WTC11 (cell line): Measurements from ENCODE around the gene CHEK2.

Experiments
- CBFB ChIP-seq: sonication (generic); formaldehyde crosslinking; IDR thresholded peaks from 2 replicates; pipeline ENCODE4 v1.8.1; 2022; ENCODE audit warnings: mild to moderate bottlenecking, low read depth, missing genetic modification reagents
- ELF4 ChIP-seq: sonication (generic); formaldehyde crosslinking; IDR thresholded peaks from 2 replicates; pipeline ENCODE4 v1.8.1; 2022; ENCODE audit warnings: low read depth, mild to moderate bottlenecking, moderate library complexity, missing genetic modification reagents
- NFATC4 ChIP-seq: fragments of 250-450 bp; sonication (Bioruptor Pico); IDR thresholded peaks from 2 replicates; pipeline ENCODE4 v1.9.0; 2021; ENCODE audit warnings: mild to moderate bottlenecking
- NR3C1 ChIP-seq: sonication (generic); formaldehyde crosslinking; conservative IDR thresholded peaks from 2 replicates; pipeline ENCODE4 v1.8.1; 2023; ENCODE audit warnings: low read depth, mild to moderate bottlenecking, missing genetic modification reagents
- TF ChIP-seq, protein P1 (sequence below): fragments of 200-600 bp; IDR thresholded peaks from 2 replicates; pipeline ENCODE4 v1.8.0; 2022; ENCODE audit warnings: antibody characterized with exemption
- TF ChIP-seq, protein P2 (sequence below): sonication (generic); formaldehyde crosslinking; IDR thresholded peaks from 2 replicates; pipeline ENCODE4 v1.8.1; 2022; ENCODE audit warnings: low read depth, missing genetic modification reagents, borderline replicate concordance
- TF ChIP-seq, protein P3 (sequence below): fragments of 250-450 bp; sonication (Bioruptor Pico); IDR thresholded peaks from 2 replicates; pipeline ENCODE4 v1.9.0; 2021; ENCODE audit warnings: mild to moderate bottlenecking
- TF ChIP-seq, protein P4 (sequence below): sonication (generic); formaldehyde crosslinking; conservative IDR thresholded peaks from 2 replicates; pipeline ENCODE4 v1.8.1; 2023; ENCODE audit warnings: mild to moderate bottlenecking, low read depth, missing genetic modification reagents, moderate library complexity
- TF ChIP-seq, protein P5 (sequence below): sonication (generic); formaldehyde crosslinking; IDR thresholded peaks from 2 replicates; pipeline ENCODE4 v1.8.1; 2023; ENCODE audit warnings: mild to moderate bottlenecking, missing genetic modification reagents, moderate library complexity

DNA sequence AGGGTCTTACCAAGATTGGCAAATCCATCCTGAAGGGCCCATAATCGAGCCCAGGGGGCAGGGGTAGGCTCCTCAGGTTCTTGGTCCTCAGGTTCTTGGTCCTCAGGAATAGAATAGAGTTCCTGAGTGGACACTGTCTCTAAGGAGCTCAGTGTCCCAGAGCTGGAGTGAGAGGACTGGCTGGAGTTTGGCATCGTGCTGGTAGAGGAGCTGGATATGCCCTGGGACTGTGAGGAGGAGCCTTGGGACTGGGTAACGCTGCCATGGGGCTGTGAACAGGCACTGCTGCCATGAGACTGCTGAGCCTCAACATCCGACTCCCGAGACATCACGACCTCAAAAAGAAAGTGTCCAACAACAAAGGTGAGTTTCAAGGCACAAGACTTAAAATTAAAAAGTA lies 7.2 kb downstream of the CHEK2 start:
- TF ChIP-seq, protein P1, sequence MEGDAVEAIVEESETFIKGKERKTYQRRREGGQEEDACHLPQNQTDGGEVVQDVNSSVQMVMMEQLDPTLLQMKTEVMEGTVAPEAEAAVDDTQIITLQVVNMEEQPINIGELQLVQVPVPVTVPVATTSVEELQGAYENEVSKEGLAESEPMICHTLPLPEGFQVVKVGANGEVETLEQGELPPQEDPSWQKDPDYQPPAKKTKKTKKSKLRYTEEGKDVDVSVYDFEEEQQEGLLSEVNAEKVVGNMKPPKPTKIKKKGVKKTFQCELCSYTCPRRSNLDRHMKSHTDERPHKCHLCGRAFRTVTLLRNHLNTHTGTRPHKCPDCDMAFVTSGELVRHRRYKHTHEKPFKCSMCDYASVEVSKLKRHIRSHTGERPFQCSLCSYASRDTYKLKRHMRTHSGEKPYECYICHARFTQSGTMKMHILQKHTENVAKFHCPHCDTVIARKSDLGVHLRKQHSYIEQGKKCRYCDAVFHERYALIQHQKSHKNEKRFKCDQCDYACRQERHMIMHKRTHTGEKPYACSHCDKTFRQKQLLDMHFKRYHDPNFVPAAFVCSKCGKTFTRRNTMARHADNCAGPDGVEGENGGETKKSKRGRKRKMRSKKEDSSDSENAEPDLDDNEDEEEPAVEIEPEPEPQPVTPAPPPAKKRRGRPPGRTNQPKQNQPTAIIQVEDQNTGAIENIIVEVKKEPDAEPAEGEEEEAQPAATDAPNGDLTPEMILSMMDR, result no peak
- TF ChIP-seq CBFB (CRISPR knock-in tag), result no peak
- TF ChIP-seq ELF4 (CRISPR knock-in tag), result no peak
- TF ChIP-seq, protein P2, sequence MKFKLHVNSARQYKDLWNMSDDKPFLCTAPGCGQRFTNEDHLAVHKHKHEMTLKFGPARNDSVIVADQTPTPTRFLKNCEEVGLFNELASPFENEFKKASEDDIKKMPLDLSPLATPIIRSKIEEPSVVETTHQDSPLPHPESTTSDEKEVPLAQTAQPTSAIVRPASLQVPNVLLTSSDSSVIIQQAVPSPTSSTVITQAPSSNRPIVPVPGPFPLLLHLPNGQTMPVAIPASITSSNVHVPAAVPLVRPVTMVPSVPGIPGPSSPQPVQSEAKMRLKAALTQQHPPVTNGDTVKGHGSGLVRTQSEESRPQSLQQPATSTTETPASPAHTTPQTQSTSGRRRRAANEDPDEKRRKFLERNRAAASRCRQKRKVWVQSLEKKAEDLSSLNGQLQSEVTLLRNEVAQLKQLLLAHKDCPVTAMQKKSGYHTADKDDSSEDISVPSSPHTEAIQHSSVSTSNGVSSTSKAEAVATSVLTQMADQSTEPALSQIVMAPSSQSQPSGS (CRISPR knock-in tag), result no peak
- TF ChIP-seq, protein P3, sequence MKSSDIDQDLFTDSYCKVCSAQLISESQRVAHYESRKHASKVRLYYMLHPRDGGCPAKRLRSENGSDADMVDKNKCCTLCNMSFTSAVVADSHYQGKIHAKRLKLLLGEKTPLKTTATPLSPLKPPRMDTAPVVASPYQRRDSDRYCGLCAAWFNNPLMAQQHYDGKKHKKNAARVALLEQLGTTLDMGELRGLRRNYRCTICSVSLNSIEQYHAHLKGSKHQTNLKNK (CRISPR knock-in tag), result no peak
- no peak for TF ChIP-seq NFATC4 (CRISPR knock-in tag)
- TF ChIP-seq, protein P4, sequence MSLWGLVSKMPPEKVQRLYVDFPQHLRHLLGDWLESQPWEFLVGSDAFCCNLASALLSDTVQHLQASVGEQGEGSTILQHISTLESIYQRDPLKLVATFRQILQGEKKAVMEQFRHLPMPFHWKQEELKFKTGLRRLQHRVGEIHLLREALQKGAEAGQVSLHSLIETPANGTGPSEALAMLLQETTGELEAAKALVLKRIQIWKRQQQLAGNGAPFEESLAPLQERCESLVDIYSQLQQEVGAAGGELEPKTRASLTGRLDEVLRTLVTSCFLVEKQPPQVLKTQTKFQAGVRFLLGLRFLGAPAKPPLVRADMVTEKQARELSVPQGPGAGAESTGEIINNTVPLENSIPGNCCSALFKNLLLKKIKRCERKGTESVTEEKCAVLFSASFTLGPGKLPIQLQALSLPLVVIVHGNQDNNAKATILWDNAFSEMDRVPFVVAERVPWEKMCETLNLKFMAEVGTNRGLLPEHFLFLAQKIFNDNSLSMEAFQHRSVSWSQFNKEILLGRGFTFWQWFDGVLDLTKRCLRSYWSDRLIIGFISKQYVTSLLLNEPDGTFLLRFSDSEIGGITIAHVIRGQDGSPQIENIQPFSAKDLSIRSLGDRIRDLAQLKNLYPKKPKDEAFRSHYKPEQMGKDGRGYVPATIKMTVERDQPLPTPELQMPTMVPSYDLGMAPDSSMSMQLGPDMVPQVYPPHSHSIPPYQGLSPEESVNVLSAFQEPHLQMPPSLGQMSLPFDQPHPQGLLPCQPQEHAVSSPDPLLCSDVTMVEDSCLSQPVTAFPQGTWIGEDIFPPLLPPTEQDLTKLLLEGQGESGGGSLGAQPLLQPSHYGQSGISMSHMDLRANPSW, result no peak
- no peak for TF ChIP-seq NR3C1 (CRISPR knock-in tag)
- TF ChIP-seq, protein P5, sequence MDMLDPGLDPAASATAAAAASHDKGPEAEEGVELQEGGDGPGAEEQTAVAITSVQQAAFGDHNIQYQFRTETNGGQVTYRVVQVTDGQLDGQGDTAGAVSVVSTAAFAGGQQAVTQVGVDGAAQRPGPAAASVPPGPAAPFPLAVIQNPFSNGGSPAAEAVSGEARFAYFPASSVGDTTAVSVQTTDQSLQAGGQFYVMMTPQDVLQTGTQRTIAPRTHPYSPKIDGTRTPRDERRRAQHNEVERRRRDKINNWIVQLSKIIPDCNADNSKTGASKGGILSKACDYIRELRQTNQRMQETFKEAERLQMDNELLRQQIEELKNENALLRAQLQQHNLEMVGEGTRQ, result no peak
